HuH-7 (cell line): Measurements from ENCODE around the gene LCN15.
"Not testable (repeated sequence)": the region's sequence is repeated elsewhere in the genome, so short reads cannot be mapped to it uniquely, and the experiment has no call there.

Source experiments
- DNase-seq: peaks from one replicate; pipeline ENCODE4 v3.0.0; 2011; ENCODE audit warnings: low spot score

The LCN15 gene

DNA sequence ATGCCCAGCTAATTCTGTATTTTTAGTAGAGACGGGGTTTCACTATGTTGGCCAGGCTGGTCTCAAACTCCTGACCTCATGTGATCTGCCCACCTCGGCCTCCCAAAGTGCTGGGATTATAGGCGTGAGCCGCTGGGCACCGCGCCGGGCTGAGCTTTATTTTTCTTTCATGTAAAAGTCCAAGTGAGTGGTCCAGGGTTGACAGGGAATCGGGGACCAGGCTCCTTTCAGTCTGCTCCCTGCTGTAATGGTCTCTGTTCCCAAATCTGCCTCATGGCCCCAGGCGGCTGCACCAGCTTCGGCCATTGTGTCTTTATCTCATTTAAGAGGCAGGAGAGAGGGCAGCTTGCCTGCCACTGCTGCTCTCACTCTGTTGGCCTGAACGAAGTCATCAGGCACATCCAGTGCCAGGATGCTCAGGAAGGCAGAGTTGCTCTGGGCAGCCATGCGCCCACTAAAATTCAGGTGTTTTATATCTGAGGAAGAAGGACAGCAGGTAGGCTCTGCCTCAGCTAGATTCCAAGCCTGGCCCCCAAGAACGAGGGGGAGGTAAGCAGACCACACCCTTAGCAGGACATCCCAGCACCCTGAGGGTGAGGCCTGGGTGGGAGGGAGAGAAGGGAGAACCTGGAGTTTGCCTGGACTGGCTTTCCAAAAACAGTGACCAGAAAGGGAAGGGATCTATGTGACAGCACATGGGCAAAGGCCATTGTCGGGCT is 30.1 kb upstream of the LCN15 start:
- no peak for DNase-seq

DNA sequence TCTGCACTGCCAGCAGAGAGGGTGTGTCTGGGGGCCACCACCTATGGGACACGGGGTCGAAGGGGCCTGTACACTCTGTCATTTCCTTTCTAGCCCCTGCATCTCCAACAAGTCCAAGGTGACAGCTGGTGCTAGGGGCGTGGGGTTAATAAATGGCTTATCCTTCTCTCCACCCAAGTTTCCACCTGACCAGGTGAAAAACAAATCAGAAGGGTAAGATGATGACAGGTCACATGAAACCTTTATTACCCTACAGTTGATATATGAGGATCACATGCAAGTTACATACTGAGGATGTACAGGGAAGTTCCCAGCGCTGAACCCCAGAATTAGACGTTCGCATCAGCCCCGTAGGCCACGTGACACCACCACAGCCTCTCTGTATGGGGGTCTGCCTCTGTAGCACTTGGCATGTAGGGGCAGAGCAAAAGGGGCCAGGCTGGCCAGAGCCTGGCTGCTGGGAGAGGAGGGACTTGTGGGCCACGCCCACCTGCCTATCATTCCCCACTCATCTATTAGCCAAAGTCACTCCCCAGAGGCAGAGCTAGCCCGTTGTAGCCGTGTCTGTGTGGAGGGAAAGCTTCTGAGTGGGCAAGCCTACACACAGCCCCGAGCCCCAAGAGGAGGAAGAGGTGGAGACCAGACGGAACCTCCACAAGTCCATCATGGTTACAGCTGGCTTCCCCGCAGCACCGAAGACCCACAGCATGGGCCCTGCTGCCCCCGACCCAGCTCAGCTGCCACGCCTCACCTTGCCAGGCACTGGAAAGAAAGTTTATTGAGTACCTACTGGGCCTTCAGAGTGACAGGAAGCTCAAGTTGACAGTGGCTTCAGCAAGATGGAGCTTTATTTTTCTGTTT is 29.0 kb upstream of the LCN15 start:
- no peak for DNase-seq

DNA sequence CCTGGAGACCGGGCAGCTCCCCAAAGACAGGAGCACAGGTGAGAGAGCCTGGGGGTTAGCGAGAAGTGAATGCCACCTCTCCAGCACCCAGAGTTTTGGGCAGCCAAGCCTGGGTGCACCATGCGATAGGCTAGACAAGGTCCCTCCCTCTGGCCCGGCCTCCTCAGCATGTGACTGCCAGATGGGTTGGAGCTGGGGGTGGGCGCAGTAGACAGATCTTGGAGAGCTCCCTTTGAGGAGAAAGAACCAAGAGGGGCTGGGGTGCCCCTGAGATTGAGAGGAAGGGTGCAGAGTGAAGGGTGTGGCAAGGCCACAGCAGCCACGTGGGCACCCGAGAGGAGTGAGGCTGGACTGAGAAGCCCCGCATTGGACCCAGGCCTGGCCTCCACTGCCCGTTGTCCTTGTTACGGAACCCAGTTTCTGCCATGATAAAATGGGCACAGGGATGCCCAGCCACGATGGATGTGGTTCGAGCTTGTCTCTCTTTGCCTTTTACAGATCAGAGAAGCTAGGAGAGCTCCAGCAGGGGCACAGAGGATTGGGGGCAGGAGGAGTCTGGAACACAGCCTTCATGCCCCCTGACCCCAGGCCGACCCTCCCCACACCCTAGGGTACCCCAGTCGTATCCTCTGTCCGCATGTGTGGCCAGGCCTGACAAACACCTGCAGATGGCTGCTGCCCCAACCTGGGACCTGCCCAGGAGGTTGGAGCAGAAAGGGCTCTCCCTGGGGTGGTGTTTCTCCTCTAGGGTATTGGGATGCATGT is 28.2 kb upstream of the LCN15 start:
- no peak for DNase-seq

DNA sequence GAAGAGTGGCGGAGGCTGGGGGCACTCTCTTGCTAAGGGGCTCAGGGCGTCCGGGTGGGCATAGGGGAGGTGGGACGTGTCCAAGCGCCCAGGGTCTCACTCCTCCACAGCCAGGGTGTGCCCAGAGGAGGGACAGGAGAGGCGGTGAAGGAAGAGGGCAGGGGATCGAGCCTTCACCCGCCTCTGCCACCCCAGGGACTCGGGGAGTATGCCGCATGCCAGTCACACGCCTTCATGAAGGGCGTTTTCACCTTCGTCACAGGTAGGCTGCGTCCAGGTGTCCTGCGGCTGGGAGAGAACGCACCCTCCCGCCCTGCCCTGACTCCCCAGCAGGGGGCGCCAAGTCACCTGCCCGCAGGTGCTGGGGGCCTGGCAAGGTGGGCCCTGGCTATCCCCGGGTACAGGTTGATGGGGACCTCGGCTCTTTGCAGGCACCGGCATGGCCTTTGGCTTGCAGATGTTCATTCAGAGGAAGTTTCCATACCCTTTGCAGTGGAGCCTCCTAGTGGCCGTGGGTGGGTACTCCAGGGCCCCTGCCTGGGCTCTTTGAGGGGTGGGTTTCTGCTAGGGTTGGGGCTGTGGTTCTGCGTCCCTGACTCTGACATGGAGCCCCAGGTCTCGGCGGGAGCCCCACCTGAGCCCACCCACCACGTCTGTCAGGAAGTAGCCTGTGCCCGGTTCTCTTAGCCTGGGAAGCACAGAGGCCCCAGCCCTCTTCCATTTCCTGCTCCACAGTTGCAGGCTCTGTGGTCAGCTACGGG is 27.4 kb upstream of the LCN15 start:
- peak; percentile 49 for DNase-seq

- DNase-seq, result peak; percentile 93
Measured at GRCh38 chr9:136790640-136791515, 26.6 kb upstream of the LCN15 start, which contains the start of gene TMEM141. TSS of gene TMEM141 (plus strand) at chr9:136791344. CDS start at chr9:136791371, 27 bp downstream.

DNA sequence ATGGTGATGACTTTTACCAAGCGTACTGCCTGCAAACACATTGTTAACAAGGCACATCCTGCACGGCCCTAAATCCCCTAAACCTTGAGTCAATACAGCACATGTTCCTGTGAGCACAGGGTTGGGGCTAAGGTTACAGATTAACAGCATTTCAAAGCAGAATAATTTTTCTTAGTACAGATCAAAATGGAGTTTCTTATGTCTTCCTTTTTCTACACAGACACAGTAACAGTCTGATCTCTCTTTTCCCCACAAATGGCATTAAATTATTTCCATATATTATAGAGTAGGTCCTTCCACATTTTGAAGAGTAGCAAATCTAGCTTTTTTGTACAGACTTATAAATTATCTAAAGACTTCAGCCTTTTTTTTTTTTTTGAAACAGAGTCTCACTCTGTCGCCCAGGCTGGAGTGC is 25.2 kb upstream of the LCN15 start:
- DNase-seq, result no peak

DNA sequence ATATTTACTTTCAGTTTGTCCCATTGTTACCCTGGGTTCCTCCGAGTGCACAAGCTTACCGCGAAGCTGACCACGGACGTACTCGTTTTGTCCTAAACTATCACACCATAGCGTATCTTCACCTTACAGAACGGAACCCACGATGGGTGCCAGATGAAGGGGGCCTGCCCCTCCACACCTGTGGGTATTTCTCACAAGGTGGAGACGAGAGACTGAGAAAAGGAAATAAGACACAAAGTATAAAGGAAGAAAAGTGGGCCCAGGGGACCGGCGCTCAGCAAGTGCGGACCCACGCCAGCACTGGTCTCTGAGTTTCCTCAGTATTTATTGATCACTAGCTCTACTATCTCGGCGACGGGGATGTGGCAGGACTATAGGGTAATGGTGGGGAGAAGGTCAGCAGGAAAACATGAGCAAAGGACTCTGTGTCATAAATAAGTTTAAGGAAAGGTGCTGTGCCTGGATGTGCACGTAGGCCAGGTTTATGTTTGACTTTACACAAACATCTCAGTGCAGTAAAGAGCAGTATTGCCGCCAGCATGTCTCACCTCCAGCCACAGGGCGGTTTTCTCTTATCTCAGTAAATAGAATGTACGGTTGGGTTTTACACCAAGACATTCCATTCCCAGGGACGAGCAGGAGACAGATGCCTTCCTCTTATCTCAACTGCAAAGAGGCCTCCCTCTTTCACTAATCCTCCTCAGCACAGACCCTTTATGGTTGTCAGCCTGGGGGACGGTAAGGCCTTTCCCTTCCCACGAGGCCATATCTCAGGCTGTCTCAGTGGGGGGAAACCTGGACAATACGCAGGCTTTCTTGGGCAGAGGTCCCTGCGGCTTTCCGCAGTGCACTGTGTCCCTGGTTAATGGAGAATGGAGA is 24.6 kb upstream of the LCN15 start:
- DNase-seq, result not testable (repeated sequence)

DNA sequence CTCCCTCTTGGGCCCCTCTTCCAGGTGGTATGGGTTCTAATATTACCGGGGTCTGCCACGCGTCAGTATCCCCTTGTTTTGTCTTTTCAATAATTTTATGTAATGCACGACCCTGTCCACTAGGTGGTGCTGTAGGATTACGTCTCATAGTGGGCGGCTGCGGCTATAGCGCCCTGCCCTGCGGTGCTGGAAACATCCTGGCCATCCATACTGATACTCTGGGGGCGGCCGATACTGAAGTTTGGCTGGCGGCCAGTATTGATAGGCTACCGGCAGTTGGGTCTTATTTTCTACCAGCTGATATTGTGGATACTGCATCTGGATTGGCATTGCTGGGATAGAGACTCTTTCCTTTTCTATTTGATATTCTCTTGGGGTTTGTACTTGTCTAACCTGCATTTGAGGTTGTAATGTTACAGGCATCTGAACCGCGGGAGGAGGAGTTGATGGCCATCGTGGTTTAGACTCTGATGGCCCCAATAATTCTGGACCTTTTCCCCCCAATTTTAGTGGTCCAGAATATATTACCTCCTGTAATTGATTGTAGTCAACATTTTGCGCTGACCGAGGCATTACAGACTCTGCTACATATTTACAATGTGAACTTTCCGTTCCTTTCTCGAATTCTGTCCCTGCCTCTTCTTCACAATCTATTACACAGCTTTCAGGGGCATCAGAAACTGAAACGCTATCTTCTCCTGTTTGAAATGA is 23.5 kb upstream of the LCN15 start:
- DNase-seq, result peak; percentile 77

DNA sequence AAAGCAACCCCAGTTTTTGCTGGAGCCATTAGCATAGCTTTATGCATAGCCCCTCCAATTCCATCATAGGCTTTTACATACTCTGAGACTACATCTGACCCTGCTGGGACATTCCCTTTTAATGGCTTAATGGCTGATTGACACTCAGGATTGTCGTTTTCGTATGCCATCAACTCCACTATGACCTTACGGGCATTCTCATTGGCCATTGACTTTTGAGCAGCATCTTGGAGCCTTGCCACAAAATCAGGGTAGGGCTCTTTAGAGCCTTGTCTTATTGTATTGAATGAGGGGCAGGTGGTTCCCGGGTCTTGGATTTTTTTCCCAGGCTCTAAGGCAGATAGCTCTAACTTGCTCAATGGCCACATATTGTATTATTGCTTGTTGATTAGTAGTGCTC is 22.7 kb upstream of the LCN15 start:
- DNase-seq, result not testable (repeated sequence)

- no peak for DNase-seq
Measured at GRCh38 chr9:136786451-136786850, 22.1 kb upstream of the LCN15 start.

- DNase-seq, result not testable (repeated sequence)
Measured at GRCh38 chr9:136785565-136786355, 21.4 kb upstream of the LCN15 start.

- DNase-seq, result no peak
Measured at GRCh38 chr9:136784997-136785361, 20.7 kb upstream of the LCN15 start.

DNA sequence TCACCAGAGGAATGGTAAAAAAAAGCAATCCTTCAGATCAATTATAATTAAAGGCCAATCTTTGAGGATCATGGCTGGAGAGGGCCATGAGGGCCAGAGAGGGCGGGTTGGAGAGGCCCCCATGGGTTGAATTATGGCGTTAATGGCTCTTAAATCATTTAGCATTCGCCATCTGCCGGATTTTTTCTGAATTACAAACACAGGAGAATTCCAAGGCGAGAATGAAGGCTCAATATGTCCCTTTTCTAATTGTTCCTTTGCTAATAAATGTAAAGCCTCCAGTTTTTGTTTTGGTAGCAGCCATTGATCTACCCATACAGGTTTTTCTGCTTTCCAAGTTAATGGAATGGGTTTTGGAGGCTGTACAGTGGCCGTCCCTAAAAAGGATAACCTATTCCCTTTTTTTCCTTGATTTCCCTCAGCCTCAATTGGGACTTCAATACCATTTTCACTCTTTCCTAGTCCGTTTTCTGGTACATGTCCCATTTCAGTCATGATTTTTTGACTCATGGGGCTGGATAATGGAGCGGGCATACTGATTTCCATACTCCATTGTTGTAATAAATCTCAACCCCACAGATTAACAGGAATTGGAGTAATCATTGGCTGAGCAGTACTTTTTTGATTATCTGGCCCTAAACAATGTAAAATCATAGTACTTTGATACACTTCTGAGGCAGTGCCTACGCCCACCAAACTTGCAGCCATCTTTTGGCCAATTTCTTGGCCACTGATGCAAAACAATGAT is 20.1 kb upstream of the LCN15 start:
- DNase-seq, result no peak

GRCh38 chr9:136782452-136782851 is 18.1 kb upstream of the LCN15 start:
- no peak for DNase-seq

DNA sequence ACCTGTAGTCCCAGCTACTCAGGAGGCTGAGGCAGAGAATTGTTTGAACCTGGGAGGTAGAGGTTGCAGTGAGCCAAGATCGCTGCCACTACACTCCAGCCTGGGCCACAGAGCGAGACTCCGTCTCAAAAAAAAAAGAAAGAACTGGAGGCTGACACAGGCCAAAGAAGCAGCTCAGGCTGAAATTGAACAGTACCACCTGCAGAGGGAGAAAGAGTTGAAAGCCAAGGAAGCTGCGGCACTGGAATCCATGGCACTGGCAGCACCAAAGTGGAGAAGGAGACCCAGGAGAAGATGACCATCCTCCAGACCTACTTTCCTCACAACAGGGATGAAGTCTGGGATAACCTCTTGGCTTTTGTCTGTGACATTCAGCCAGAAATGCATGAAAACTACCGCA is 15.5 kb upstream of the LCN15 start:
- DNase-seq, result no peak

DNA sequence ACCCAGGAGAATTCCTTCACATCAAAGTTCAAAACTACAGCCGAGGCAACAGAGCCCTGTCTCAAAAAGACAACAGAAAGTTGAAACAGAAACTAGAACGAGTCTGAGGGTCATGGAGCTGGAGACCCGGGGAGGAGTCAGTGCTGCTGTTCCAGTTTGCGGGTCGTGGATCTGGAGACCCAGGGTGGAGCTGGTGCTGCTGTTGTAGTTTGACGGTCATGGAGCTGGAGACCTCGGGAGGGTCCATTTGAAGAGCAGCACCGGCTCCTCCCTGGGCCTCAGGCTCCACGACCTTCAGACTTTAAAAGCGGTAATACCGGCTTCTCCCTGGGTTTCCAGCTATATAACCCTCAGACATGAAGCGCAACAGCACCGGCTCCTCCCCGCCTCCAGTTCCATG is 13.0 kb upstream of the LCN15 start:
- DNase-seq, result no peak

GRCh38 chr9:136776947-136777346 is 12.6 kb upstream of the LCN15 start:
- no peak for DNase-seq

DNA sequence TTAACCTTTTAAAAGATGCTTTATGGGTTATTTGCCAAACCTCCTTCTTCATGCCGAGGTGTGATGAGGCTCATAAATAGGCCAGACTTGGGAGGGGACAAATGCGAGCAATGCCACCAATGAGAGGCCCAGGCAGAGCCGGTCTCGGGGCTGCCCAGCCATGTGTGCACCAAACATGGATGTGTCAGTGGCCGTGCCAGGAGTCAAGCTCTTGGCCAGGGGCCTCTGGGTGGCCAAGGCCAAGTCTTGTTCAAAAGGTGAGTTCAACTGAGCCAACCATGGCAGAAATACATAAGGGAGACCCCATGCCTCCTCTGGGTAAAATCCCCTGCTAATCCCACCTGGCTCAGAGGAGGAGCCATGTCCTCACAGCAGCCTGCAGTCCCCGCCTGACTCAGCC is 10.9 kb upstream of the LCN15 start:
- no peak for DNase-seq
